HepG2 (cell line): ENCODE results near the gene DLG2. TPM values are rescaled to one million over a fixed set of nuclear protein-coding genes. Genes with fewer than 3 reads are reported as not detected.

Experiments used
- ATAC-seq: fragments of 200-7000 bp; cut with Tn5 transposase; 3 replicates; pipeline ENCODE4 v1.9.1; 2020; ENCODE audit warnings: mild to moderate bottlenecking, moderate library complexity
- BruUV-seq: library from RNA; stranded (reverse); fragments of 400-500 nt; replicated peaks from 2 replicates; lab custom pipeline; 2021; lab: Mats Ljungman, UMichigan
- CTCF ChIA-PET: fragments of 300-600 bp; formaldehyde crosslinking; extraction: SDS; loops from one replicate; lab custom pipeline; 2021; ENCODE audit warnings: low total read pairs, inconsistent platforms, low intra/inter-chr PET ratio; lab: Yijun Ruan, JAX
- POLR2A ChIA-PET: fragments of 350-600 bp; sonication (Branson Sonifier 250); formaldehyde crosslinking; loops from one replicate; lab custom pipeline; 2020; ENCODE audit warnings: antibody characterized with exemption, inconsistent platforms; lab: Yijun Ruan, JAX
- DNase-seq: peaks from one replicate; pipeline ENCODE4 v3.0.0-alpha.2; 2015; ENCODE audit warnings: low spot score
- FAIRE-seq: peaks from 3 replicates; lab custom pipeline; 2011; peaks lifted over from hg19 to GRCh38; lab: Jason Lieb, UNC
- H2AFZ ChIP-seq: one replicate; pipeline ENCODE4 v1.6.1; 2011; ENCODE audit warnings: low read length, inconsistent platforms
- H3K27ac ChIP-seq: fragments of 300-600 bp; 3 replicates; pipeline ENCODE4 v1.8.0; 2011; ENCODE audit warnings: mixed run types, mild to moderate bottlenecking, mixed read lengths, low read length, inconsistent platforms; ENCODE audit not compliant: insufficient read depth; ENCODE audit errors: extremely low read length
- H3K27me3 ChIP-seq, 2 experiments: fragments of 200-600 bp in 1 of 2; 2 replicates in 1 of 2; 3 replicates in 1 of 2; pipeline versions ENCODE4 v1.6.0 to v1.8.0; 2011; ENCODE audit warnings: low read length in 2 of 2, mild to moderate bottlenecking in 2 of 2, moderate library complexity in 2 of 2, inconsistent platforms in 1 of 2; ENCODE audit not compliant: insufficient read depth in 2 of 2, control insufficient read depth in 1 of 2
- H3K36me3 ChIP-seq, 2 experiments: fragments of 200-600 bp in 1 of 2; replicated peaks in 1 of 2; 2 replicates in 1 of 2; 3 replicates in 1 of 2; pipeline versions ENCODE4 v1.5.1 to v1.8.0; 2011; ENCODE audit warnings: low read length in 2 of 2, inconsistent platforms in 1 of 2; ENCODE audit not compliant: insufficient read depth in 2 of 2, control insufficient read depth in 1 of 2
- H3K4me1 ChIP-seq: 2 replicates; pipeline ENCODE4 v1.5.1; 2012; ENCODE audit warnings: low read length, inconsistent platforms; ENCODE audit not compliant: insufficient read depth
- H3K4me2 ChIP-seq: 2 replicates; pipeline ENCODE4 v1.6.0; 2011; ENCODE audit warnings: low read depth, low read length, inconsistent platforms
- H3K4me3 ChIP-seq, 3 experiments: fragments of 200-600 bp in 1 of 3; sonication (generic), shearing (Covaris generic) in 1 of 3; replicated peaks in 1 of 3; 2 replicates each; pipeline ENCODE4 v1.5.1; 2011 to 2016; ENCODE audit warnings: low read length in 3 of 3, inconsistent platforms in 2 of 3, low read depth in 2 of 3, mild to moderate bottlenecking in 2 of 3, control low read depth in 1 of 3, mixed read lengths in 1 of 3; ENCODE audit not compliant: insufficient read depth in 1 of 3
- H3K79me2 ChIP-seq: one replicate; pipeline ENCODE4 v1.6.1; 2011; ENCODE audit warnings: low read length, inconsistent platforms; ENCODE audit not compliant: insufficient read depth
- H3K9ac ChIP-seq: 2 replicates; pipeline ENCODE4 v1.6.0; 2011; ENCODE audit warnings: mild to moderate bottlenecking, low read depth, low read length, inconsistent platforms; ENCODE audit not compliant: insufficient read depth
- H3K9me3 ChIP-seq: 2 replicates; pipeline ENCODE4 v1.5.1; 2012; ENCODE audit warnings: mild to moderate bottlenecking, low read length
- H4K20me1 ChIP-seq: 2 replicates; pipeline ENCODE4 v1.6.0; 2011; ENCODE audit warnings: inconsistent platforms, mild to moderate bottlenecking, low read length, moderate library complexity; ENCODE audit not compliant: insufficient read depth
- DNMT1 ChIP-seq: sonication (generic); formaldehyde crosslinking; IDR thresholded peaks from 2 replicates; pipeline ENCODE4 v1.5.1; 2020; ENCODE audit warnings: mild to moderate bottlenecking, missing genetic modification reagents
- FOSL2 ChIP-seq: sonication (generic); formaldehyde crosslinking; IDR thresholded peaks from 2 replicates; pipeline ENCODE4 v1.4.0; 2020; ENCODE audit warnings: missing genetic modification reagents
- HMG20A ChIP-seq: IDR thresholded peaks from 2 replicates; pipeline ENCODE4 v1.6.1; 2016; ENCODE audit warnings: borderline replicate concordance
- KAT2B ChIP-seq: fragments of 150-350 bp; IDR thresholded peaks from 2 replicates; pipeline ENCODE4 v1.6.1; 2014; ENCODE audit warnings: low read depth, low read length, borderline replicate concordance
- KAT7 ChIP-seq: IDR thresholded peaks from 2 replicates; pipeline ENCODE4 v1.6.1; 2018; ENCODE audit warnings: borderline replicate concordance, missing compliant biosample characterization
- KLF15 ChIP-seq: sonication (generic); formaldehyde crosslinking; IDR thresholded peaks from 2 replicates; pipeline ENCODE4 v1.8.1; 2023; ENCODE audit warnings: borderline replicate concordance, mild to moderate bottlenecking, inconsistent platforms, missing genetic modification reagents, mixed read lengths
- NFIC ChIP-seq: IDR thresholded peaks from 2 replicates; pipeline ENCODE4 v1.6.1; 2012; ENCODE audit warnings: mild to moderate bottlenecking, low read length, inconsistent platforms
- RFX5 ChIP-seq: IDR thresholded peaks from 2 replicates; pipeline ENCODE4 v1.6.1; 2011; ENCODE audit warnings: low read depth, low read length, improper control_type of control experiment
- RFXANK ChIP-seq: IDR thresholded peaks from 2 replicates; pipeline ENCODE4 v1.6.1; 2016
- ZNF160 ChIP-seq: sonication (generic); formaldehyde crosslinking; IDR thresholded peaks from 2 replicates; pipeline ENCODE4 v1.8.0; 2022; ENCODE audit warnings: mild to moderate bottlenecking, inconsistent platforms, missing genetic modification reagents
- ZSCAN29 ChIP-seq: sonication (generic); formaldehyde crosslinking; conservative IDR thresholded peaks from 2 replicates; pipeline ENCODE4 v1.4.0; 2020; ENCODE audit warnings: mild to moderate bottlenecking, missing genetic modification reagents
- WGBS: methylation state at CpG from one replicate; pipeline ENCODE4 v1.1.6; 2017; ENCODE audit warnings: low lambda C conversion rate; 5-methylcytosine and 5-hydroxymethylcytosine counted together
- in situ Hi-C: cut with HindIII; loops from 2 replicates; pipeline ENCODE4 v1.10.0; 2017; ENCODE audit warnings: low pct_unique_long_range_greater_than_20kb; ENCODE audit not compliant: extremely low pct_ligation_motif_present
- intact Hi-C: fragments of 100-400 bp; cut with micrococcal nuclease; formaldehyde crosslinking; loops from one replicate; pipeline ENCODE4 v1.10.0; 2022; ENCODE audit not compliant: unreplicated experiment
- polyA plus RNA-seq, 8 experiments: library from polyadenylated mRNA; depleted of rRNA in 3 of 8; stranded (reverse) in 7 of 8; unstranded in 1 of 8; fragments of >200 nt; fragmentation: Illumina TruSeq in 4 of 8; extraction: Trizol in 4 of 8; gene quantifications; 2 replicates each; pipeline versions ENCODE4 v1.2.1 to v1.2.3, GENCODE V29; 2011 to 2016; ENCODE audit warnings: low read depth in 4 of 8, missing spikeins in 1 of 8, mixed read lengths in 1 of 8; ENCODE audit not compliant: insufficient read depth in 1 of 8
- total RNA-seq, 5 experiments: library from RNA; depleted of rRNA; stranded (reverse); fragments of >200 nt; fragmentation: Illumina TruSeq; extraction: Trizol; gene quantifications; 2 replicates each; pipeline ENCODE4 v1.2.3, GENCODE V29; 2016; ENCODE audit warnings: low read depth in 1 of 5
- TF ChIP-seq, protein P1 (sequence below): sonication (generic); formaldehyde crosslinking; IDR thresholded peaks from 2 replicates; pipeline ENCODE4 v1.5.0; 2020; ENCODE audit warnings: missing genetic modification reagents
- TF ChIP-seq, protein P2 (sequence below): sonication (generic); formaldehyde crosslinking; IDR thresholded peaks from 2 replicates; pipeline ENCODE4 v1.8.0; 2022; ENCODE audit warnings: missing genetic modification reagents, low read depth, mild to moderate bottlenecking, borderline replicate concordance
- TF ChIP-seq, protein P3 (sequence below): sonication (generic); formaldehyde crosslinking; conservative IDR thresholded peaks from 2 replicates; pipeline ENCODE4 v1.8.0; 2022; ENCODE audit warnings: low read depth, missing genetic modification reagents
- TF ChIP-seq, protein P4 (sequence below): sonication (generic); formaldehyde crosslinking; conservative IDR thresholded peaks from 2 replicates; pipeline ENCODE4 v1.8.1; 2023; ENCODE audit warnings: missing genetic modification reagents

Gene DLG2
- total and polyA plus RNA-seq, 2 of the 13 experiments (the other 11 are each of a cell fraction or from before 2014, with no cell fraction given) = 0.46 to 1.0 TPM

DNA sequence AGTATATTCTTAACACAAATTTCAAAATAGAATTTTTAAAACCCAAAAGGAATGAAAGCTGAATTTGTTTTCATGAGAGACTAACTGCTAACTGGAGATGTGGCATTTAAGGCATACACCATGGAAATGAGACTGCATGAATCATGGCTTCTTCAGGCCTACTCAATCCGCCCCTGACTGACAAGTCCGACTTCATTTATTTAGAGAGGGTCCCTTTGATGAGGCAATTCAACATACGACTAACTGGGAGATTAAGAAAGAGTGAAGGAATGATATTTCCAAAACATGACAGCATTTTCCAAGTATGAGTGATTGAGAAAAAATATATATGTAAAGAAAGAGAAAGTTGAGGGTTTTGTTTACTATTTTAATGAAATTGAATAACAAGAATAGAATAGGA is 720.1 kb downstream of the DLG2 start:
- BruUV-seq = no TSS peak
- H3K27ac ChIP-seq = no peak overlapping the region
- CTCF ChIA-PET = no interaction called here
- POLR2A ChIA-PET = no interaction called here
- H3K4me1 ChIP-seq = no peaks in the 10 kb centered on the region
- intact Hi-C loops (no loop called here), in situ Hi-C loops (no loop called here)
- DNase-seq (no peak), FAIRE-seq (no peak), ATAC-seq (no peak)
- no peaks in the 10 kb centered on the region for H3K36me3 ChIP-seq
- H3K4me3 ChIP-seq = no peak overlapping the region
- H3K4me2 ChIP-seq = no peak overlapping the region
- no peaks in the 10 kb centered on the region for H3K9me3 ChIP-seq
- 4% methylated on average over 3 of the region's 3 CpGs for WGBS
- no peaks in the 10 kb centered on the region for H4K20me1 ChIP-seq
- H3K9ac ChIP-seq = no peak overlapping the region
- TF ChIP-seq KAT2B = no peak
- TF ChIP-seq NFIC = no peak
- no peak for TF ChIP-seq ZSCAN29 (CRISPR knock-in tag)
- no peak for TF ChIP-seq HMG20A (CRISPR knock-in tag)
- TF ChIP-seq RFXANK (CRISPR knock-in tag) = no peak
- TF ChIP-seq RFX5 = no peak
- no peaks in the 10 kb centered on the region; a peak in 1 of 5 replicates for H3K27me3 ChIP-seq
- no peaks in the 10 kb centered on the region for H3K79me2 ChIP-seq
- no peak overlapping the region for H2AFZ ChIP-seq

DNA sequence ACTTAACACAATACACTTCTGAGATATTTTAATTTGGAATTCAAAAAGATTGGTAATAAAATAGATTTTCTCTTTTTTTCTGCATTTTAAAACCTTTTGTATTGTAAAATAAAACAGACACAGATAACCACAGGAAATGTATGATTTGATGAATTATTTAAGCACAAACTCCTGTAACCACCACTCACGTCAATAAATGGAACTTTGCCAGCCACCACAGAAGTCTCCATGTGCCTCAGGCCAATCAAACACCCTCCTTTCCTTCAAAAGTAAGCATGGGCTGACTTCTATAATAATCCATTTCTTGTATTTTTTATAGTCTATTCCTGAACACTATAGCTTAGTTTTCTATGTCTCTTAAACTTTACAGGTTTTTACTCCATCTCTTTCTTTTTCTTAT is 721.7 kb downstream of the DLG2 start:
- Histone ChIP-seq H3K9ac (no peak overlapping the region), H4K20me1 (no peaks in the 10 kb centered on the region), H3K27ac (no peak overlapping the region), H3K9me3 (no peaks in the 10 kb centered on the region), H3K4me1 (no peaks in the 10 kb centered on the region), H3K4me3 (no peak overlapping the region), H2AFZ (no peak overlapping the region), H3K36me3 (no peaks in the 10 kb centered on the region), H3K79me2 (no peaks in the 10 kb centered on the region), H3K4me2 (no peak overlapping the region), H3K27me3 (no peaks in the 10 kb centered on the region; a peak in 1 of 5 replicates)
- in situ Hi-C loops = no loop called here
- FAIRE-seq = no peak
- intact Hi-C loops = no loop called here
- ChIA-PET POLR2A (no interaction called here), CTCF (no interaction called here)
- no TSS peak for BruUV-seq
- TF ChIP-seq, protein P1, sequence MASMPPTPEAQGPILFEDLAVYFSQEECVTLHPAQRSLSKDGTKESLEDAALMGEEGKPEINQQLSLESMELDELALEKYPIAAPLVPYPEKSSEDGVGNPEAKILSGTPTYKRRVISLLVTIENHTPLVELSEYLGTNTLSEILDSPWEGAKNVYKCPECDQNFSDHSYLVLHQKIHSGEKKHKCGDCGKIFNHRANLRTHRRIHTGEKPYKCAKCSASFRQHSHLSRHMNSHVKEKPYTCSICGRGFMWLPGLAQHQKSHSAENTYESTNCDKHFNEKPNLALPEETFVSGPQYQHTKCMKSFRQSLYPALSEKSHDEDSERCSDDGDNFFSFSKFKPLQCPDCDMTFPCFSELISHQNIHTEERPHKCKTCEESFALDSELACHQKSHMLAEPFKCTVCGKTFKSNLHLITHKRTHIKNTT (CRISPR knock-in tag) = no peak
- TF ChIP-seq ZNF160 (CRISPR knock-in tag) (no peak), KLF15 (CRISPR knock-in tag) (no peak), FOSL2 (CRISPR knock-in tag) (no peak), DNMT1 (CRISPR knock-in tag) (no peak), KAT7 (no peak)
- TF ChIP-seq, protein P2, sequence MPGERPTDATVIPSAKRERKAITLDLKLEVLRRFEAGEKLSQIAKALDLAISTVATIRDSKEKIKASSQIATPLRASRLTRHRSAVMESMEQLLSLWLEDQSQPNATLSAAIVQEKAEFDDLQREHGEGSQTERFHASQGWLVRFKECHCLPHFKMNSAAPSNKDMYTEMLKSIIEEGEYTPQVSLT (CRISPR knock-in tag) = no peak
- TF ChIP-seq, protein P3, sequence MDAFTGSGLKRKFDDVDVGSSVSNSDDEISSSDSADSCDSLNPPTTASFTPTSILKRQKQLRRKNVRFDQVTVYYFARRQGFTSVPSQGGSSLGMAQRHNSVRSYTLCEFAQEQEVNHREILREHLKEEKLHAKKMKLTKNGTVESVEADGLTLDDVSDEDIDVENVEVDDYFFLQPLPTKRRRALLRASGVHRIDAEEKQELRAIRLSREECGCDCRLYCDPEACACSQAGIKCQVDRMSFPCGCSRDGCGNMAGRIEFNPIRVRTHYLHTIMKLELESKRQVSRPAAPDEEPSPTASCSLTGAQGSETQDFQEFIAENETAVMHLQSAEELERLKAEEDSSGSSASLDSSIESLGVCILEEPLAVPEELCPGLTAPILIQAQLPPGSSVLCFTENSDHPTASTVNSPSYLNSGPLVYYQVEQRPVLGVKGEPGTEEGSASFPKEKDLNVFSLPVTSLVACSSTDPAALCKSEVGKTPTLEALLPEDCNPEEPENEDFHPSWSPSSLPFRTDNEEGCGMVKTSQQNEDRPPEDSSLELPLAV = no peak
- TF ChIP-seq, protein P4, sequence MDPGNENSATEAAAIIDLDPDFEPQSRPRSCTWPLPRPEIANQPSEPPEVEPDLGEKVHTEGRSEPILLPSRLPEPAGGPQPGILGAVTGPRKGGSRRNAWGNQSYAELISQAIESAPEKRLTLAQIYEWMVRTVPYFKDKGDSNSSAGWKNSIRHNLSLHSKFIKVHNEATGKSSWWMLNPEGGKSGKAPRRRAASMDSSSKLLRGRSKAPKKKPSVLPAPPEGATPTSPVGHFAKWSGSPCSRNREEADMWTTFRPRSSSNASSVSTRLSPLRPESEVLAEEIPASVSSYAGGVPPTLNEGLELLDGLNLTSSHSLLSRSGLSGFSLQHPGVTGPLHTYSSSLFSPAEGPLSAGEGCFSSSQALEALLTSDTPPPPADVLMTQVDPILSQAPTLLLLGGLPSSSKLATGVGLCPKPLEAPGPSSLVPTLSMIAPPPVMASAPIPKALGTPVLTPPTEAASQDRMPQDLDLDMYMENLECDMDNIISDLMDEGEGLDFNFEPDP (CRISPR knock-in tag) = no peak
- no peak for ATAC-seq
- no peak for DNase-seq
- 0% methylated on average over 1 of the region's 1 CpG for WGBS
